ENCODE results near the gene JOSD2. TPM values are rescaled to one million over a fixed set of nuclear protein-coding genes. Genes with fewer than 3 reads are reported as not detected.

JOSD2 gene
- total and polyA plus RNA-seq, 2 donors (not counting 3 experiments of a cell fraction or from before 2014, with no cell fraction given), result 37.4 to 62.8 TPM

GRCh38 chr19:50486823-50487515 is 24.0 kb downstream of the JOSD2 start:
- Histone ChIP-seq H3K27ac (ENCODE audit: insufficient read depth, low read depth, low read length) (no peak overlapping the region), H3K9ac (replicated peaks; ENCODE audit: extremely low read depth, insufficient read depth, low read length) (no peak overlapping the region), H4K20me1 (replicated peaks; ENCODE audit: control insufficient read depth, extremely low read depth, insufficient read depth, low read length) (no peaks in the 10 kb centered on the region), H3K4me2 (ENCODE audit: insufficient read depth, low read length) (no peak overlapping the region), H3K27me3 (ENCODE audit: control insufficient read depth in 2 of 2, insufficient read depth in 2 of 2, low read length in 2 of 2) (peaks cover 9 to 10% of the 10 kb centered on the region in 2 experiments), H3K36me3 (ENCODE audit: control insufficient read depth in 2 of 2, extremely low read depth in 1 of 2, insufficient read depth in 2 of 2, low read length in 2 of 2) (peaks cover 0 to 6% of the 10 kb centered on the region in 2 experiments), H3K79me2 (ENCODE audit: control insufficient read depth, insufficient read depth, low read length) (no peaks in the 10 kb centered on the region), H3K4me3 (replicated peaks in 1 of 3; ENCODE audit: insufficient read depth in 1 of 3, low read depth in 1 of 3, low read length in 3 of 3) (no peak overlapping the region), H3K4me1 (ENCODE audit: control insufficient read depth, extremely low read depth, insufficient read depth, low read length) (no peaks in the 10 kb centered on the region), H2AFZ (ENCODE audit: low read depth, low read length) (no peak overlapping the region), H3K9me1 (replicated peaks; ENCODE audit: control insufficient read depth, extremely low read depth, insufficient read depth, low read length) (no peaks in the 10 kb centered on the region), H3K9me3 (replicated peaks; ENCODE audit: control insufficient read depth, insufficient read depth, low read length) (no peaks in the 10 kb centered on the region)
- no TSS peak for BruUV-seq (replicated peaks)
- DNase-seq (ENCODE audit: low read depth, low spot score) (peak; percentile 15), FAIRE-seq (no peak)
- TF ChIP-seq MAX (IDR thresholded peaks at IDR 0.05; ENCODE audit: insufficient read depth, insufficient read length), result no peak
- TF ChIP-seq EZH2 (IDR thresholded peaks at IDR 0.05; ENCODE audit: borderline replicate concordance, low read depth, low read length, severe bottlenecking), result no peak
- peak; percentile 48 to 65 for TF ChIP-seq CTCF (IDR thresholded peaks at IDR 0.05; ENCODE audit: extremely low read depth in 1 of 2, insufficient read depth in 1 of 2, low read depth in 1 of 2, low read length in 2 of 2)
- intact Hi-C loops (cut with micrococcal nuclease) (no loop called here), dilution Hi-C loops (cut with MboI; ENCODE audit: extremely low pct_ligation_motif_present, low sequenced_read_pairs) (no loop called here)
- CTCF ChIA-PET, result interaction anchor here (0.7 to 1.7 kb wide), 5 partner anchors 8 to 130 kb away, joined by 3 to 6 read pairs (median 4); partner anchors contain the start of gene JOSD2
- POLR2A ChIA-PET, result no interaction called here

Measured in endothelial cell of umbilical vein (primary cell).